HFFc6 (cell line): ENCODE results near the gene FAM221B. TPM values are rescaled to one million over a fixed set of nuclear protein-coding genes. Genes with fewer than 3 reads are reported as not detected.

Experiments
- DNase-seq: peaks from one replicate; pipeline ENCODE4 v3.0.0-alpha.2; 2018
- H3K27ac Mint-ChIP-seq: 2 replicates; pipeline ENCODE4 v1.8.0; 2020; ENCODE audit warnings: mild to moderate bottlenecking, mixed read lengths
- H3K27me3 Mint-ChIP-seq: 2 replicates; pipeline ENCODE4 v1.8.0; 2021; ENCODE audit warnings: mild to moderate bottlenecking, moderate library complexity, mixed read lengths; ENCODE audit not compliant: insufficient read depth
- H3K36me3 Mint-ChIP-seq: 2 replicates; pipeline ENCODE4 v1.8.0; 2021; ENCODE audit warnings: low read depth, mixed read lengths
- H3K4me1 Mint-ChIP-seq: 2 replicates; pipeline ENCODE4 v1.8.0; 2020; ENCODE audit warnings: low read depth, mixed read lengths
- H3K4me3 Mint-ChIP-seq: 2 replicates; pipeline ENCODE4 v1.8.0; 2020; ENCODE audit warnings: mild to moderate bottlenecking, moderate library complexity, mixed read lengths
- H3K9me3 Mint-ChIP-seq: 2 replicates; pipeline ENCODE4 v1.8.0; 2020; ENCODE audit warnings: mild to moderate bottlenecking, mixed read lengths
- total RNA-seq, 6 experiments: library from RNA; stranded (reverse); fragmentation: NEBNext Ultra II Directional; extraction: Animal tissue kit (Norgen Biotek cat#: 25700); gene quantifications; 2 replicates in 1 of 6; 3 replicates in 5 of 6; pipeline ENCODE4 v1.2.3, GENCODE V29; 2021
- TF ChIP-seq, protein P1 (sequence below): fragments of 200-600 bp; sonication (generic); IDR thresholded peaks from 2 replicates; pipeline ENCODE4 v1.5.0; 2021; ENCODE audit warnings: antibody characterized with exemption, mild to moderate bottlenecking

FAM221B gene
- total RNA-seq, 6 experiments from 2014 or later: not detected

DNA sequence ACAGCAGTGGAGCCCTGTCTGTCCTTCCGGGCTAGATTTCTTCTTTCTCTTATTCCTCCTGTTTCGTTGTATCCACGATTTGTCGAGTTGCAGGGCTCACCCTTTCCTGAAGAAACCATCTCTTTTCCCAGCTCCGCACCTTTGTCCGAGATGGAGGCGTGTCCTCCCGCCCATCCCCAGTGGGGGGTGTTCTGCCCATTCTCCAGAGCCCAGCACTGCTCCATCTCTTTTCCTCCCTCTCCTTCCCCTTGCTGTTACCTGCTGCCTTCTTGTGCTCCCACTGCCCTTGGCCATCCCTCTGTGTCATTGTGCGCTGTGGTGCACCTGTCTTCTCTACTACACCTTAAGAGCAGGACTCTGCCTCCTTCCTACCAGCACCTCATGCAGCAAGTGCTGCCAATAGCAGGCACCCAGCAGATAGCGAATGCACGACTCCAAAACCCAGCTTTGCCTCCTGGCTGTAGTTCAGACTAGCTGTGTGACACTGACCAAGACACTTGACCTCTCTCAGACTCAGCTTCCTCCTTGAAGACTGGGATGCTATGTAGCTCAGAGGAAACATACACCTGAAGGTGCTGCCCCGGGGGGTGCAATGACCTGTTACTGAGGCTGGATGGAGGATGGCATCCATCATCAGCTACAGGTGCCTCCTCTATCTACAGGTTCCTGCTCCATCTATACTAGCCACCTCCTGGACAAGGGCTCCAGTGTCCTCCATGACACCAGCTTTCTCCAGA lies 32.8 kb upstream of the FAM221B start:
- peaks cover 37% of the 10 kb centered on the region for H3K27me3 Mint-ChIP-seq
- no peaks in the 10 kb centered on the region for H3K9me3 Mint-ChIP-seq
- no peaks in the 10 kb centered on the region for H3K36me3 Mint-ChIP-seq
- no peaks in the 10 kb centered on the region for H3K4me1 Mint-ChIP-seq
- no peak for DNase-seq
- no peak overlapping the region for H3K4me3 Mint-ChIP-seq
- TF ChIP-seq, protein P1, sequence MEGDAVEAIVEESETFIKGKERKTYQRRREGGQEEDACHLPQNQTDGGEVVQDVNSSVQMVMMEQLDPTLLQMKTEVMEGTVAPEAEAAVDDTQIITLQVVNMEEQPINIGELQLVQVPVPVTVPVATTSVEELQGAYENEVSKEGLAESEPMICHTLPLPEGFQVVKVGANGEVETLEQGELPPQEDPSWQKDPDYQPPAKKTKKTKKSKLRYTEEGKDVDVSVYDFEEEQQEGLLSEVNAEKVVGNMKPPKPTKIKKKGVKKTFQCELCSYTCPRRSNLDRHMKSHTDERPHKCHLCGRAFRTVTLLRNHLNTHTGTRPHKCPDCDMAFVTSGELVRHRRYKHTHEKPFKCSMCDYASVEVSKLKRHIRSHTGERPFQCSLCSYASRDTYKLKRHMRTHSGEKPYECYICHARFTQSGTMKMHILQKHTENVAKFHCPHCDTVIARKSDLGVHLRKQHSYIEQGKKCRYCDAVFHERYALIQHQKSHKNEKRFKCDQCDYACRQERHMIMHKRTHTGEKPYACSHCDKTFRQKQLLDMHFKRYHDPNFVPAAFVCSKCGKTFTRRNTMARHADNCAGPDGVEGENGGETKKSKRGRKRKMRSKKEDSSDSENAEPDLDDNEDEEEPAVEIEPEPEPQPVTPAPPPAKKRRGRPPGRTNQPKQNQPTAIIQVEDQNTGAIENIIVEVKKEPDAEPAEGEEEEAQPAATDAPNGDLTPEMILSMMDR: no peak
- H3K27ac Mint-ChIP-seq: no peak overlapping the region

DNA sequence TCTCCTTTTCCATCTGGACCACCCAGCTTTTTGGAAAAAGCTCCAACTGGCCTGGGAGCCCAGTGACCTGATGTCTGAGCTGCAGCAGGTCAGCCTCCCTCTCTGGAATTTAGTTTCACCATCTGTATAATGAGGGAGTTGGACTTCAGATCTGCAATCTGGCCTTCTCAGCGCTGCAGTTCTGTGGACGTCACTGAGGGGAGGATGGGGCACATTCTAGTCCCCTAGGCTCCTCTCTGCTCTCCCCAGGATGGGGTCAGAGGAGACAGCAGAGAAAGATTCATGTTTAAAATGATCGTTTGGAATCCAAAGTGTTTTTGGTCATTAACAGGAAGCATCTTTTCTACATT lies 31.4 kb upstream of the FAM221B start:
- Mint-ChIP-seq H3K27me3 (peaks cover 43% of the 10 kb centered on the region), H3K4me1 (no peaks in the 10 kb centered on the region), H3K4me3 (no peak overlapping the region), H3K27ac (no peak overlapping the region), H3K36me3 (no peaks in the 10 kb centered on the region), H3K9me3 (no peaks in the 10 kb centered on the region)
- no peak for DNase-seq
- TF ChIP-seq, protein P1: no peak

DNA sequence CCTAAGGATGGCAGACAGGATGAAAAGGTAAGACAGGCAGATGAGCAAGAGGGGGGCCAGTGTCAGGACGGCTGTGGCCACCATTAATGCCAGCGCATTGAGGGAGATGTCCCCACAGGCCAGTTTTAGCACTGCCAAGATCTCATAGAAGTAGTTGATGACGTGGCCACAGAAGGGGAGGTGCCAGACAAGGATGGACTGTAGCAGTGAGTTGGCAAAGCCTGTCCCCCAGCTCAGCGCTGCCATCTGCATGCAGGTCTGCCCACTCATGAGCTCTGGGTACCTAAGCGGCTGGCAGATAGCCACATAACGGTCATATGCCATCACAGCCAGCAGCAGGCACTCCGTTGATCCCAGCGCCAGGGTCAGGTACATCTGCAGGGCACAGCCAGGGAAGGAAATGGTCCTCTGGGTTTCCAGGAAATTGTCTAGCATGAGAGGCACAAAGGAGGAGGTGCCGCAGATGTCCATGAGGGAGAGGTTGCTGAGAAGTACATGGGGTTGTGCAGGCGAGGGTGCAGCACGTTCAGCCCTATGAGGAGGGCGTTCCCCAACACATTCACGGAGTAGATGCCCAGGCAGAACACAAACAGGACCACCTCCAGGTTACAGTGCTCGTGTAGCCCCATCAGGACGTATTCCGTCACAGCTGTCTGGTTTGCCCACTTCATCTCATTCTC lies 30.9 kb upstream of the FAM221B start:
- TF ChIP-seq, protein P1: peak; percentile 36; the same call in 1 of the 2 replicates
- peaks cover 43% of the 10 kb centered on the region for H3K27me3 Mint-ChIP-seq

DNA sequence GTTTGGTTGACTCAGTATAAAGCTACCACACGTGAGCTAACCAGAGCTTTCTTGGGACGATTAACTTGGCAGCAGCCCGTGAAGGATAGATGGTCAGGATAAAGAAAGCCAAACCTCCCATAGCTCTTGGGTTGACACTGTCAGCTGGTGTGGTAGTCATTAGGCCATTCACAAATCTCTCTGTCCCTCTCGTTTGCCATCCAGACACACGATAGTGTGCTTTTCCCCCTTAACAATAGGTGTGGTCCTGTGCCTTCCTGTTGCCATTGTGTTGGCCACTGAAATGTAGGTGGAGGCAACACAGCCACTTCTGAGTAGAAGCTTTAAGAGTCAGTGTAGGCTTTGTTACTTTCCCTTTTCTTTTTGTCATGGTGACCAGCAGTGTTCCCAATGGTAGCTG lies 29.9 kb upstream of the FAM221B start:
- Mint-ChIP-seq H3K27ac (no peak overlapping the region), H3K27me3 (peaks cover 40% of the 10 kb centered on the region), H3K4me1 (no peaks in the 10 kb centered on the region), H3K9me3 (no peaks in the 10 kb centered on the region), H3K36me3 (no peaks in the 10 kb centered on the region), H3K4me3 (no peak overlapping the region)
- TF ChIP-seq, protein P1: no peak
- DNase-seq: no peak

More for the DNA sequence above, 30.9 kb upstream of the FAM221B start:
- H3K9me3 Mint-ChIP-seq: no peaks in the 10 kb centered on the region
- peak; percentile 58 for DNase-seq
- no peaks in the 10 kb centered on the region for H3K4me1 Mint-ChIP-seq
- no peaks in the 10 kb centered on the region for H3K36me3 Mint-ChIP-seq
- H3K4me3 Mint-ChIP-seq: no peak overlapping the region
- H3K27ac Mint-ChIP-seq: no peak overlapping the region

DNA sequence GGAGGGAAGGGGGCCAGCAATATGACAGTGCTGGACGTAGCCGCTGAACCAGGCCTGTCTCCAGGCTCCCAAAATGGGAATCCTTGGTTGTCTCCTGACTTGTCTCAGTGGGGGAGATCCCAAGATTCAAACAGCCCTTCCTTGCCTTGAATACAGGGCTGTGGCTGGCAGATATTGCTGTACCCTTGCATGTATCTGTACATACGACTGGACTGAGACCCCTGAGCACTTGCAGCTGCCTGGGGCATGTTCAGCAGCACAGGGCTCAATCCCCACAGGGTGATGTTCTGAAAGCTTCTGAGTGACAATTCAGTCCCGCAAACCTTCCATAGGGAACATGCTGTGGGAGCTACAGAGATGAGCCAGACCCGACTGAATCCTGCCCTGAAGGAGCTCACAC lies 28.4 kb upstream of the FAM221B start:
- H3K9me3 Mint-ChIP-seq: no peaks in the 10 kb centered on the region
- no peak overlapping the region for H3K27ac Mint-ChIP-seq
- no peak for DNase-seq
- H3K4me3 Mint-ChIP-seq: no peak overlapping the region
- TF ChIP-seq, protein P1: no peak
- no peaks in the 10 kb centered on the region for H3K36me3 Mint-ChIP-seq
- peaks cover 26% of the 10 kb centered on the region for H3K27me3 Mint-ChIP-seq
- no peaks in the 10 kb centered on the region for H3K4me1 Mint-ChIP-seq
